Memory B cell (primary cell): Measurements from ENCODE around the gene VAV2.

ENCODE experiments used
- ATAC-seq: fragments of 150-1000 bp; cut with Tn5 transposase; 2 replicates; pipeline ENCODE4 v1.10.0; 2021; ENCODE audit warnings: low read depth, mild to moderate bottlenecking, moderate library complexity
- DNase-seq, 2 donors: peaks; one replicate each; pipeline ENCODE4 v3.0.0; 2022; ENCODE audit warnings: low spot score in 2 of 2
- H3K27ac Mint-ChIP-seq: one replicate; pipeline ENCODE4 v1.8.0; 2022; ENCODE audit warnings: mild to moderate bottlenecking, moderate library complexity, mixed read lengths
- H3K27me3 Mint-ChIP-seq: one replicate; pipeline ENCODE4 v1.8.0; 2022; ENCODE audit warnings: mixed read lengths
- H3K36me3 Mint-ChIP-seq: one replicate; pipeline ENCODE4 v1.8.0; 2022; ENCODE audit warnings: mild to moderate bottlenecking, mixed read lengths
- H3K4me1 Mint-ChIP-seq: one replicate; pipeline ENCODE4 v1.8.0; 2022; ENCODE audit warnings: mixed read lengths
- H3K4me3 Mint-ChIP-seq: one replicate; pipeline ENCODE4 v1.8.0; 2022; ENCODE audit warnings: mild to moderate bottlenecking, moderate library complexity, mixed read lengths
- H3K9me3 Mint-ChIP-seq: one replicate; pipeline ENCODE4 v1.8.0; 2022; ENCODE audit warnings: mixed read lengths

Gene VAV2

GRCh38 chr9:133739408-133740280 lies 252.5 kb downstream of the VAV2 start:
- Mint-ChIP-seq H3K27ac (no peak overlapping the region), H3K4me1 (peaks cover 17% of the 10 kb centered on the region), H3K27me3 (peaks cover 3% of the 10 kb centered on the region), H3K9me3 (no peaks in the 10 kb centered on the region), H3K36me3 (no peaks in the 10 kb centered on the region), H3K4me3 (no peak overlapping the region)
- DNase-seq: no peak
- no peak for ATAC-seq

- no peaks in the 10 kb centered on the region for H3K9me3 Mint-ChIP-seq
- peaks cover 21% of the 10 kb centered on the region for H3K4me1 Mint-ChIP-seq
- no peak overlapping the region for H3K27ac Mint-ChIP-seq
- H3K4me3 Mint-ChIP-seq: peak overlapping the region; percentile 62
- H3K27me3 Mint-ChIP-seq: peaks cover 3% of the 10 kb centered on the region
- no peak for DNase-seq
- no peak for ATAC-seq
- no peaks in the 10 kb centered on the region for H3K36me3 Mint-ChIP-seq
Observed at GRCh38 chr9:133738640-133739225, 253.4 kb downstream of the VAV2 start.

- peaks cover 21% of the 10 kb centered on the region for H3K4me1 Mint-ChIP-seq
- H3K27ac Mint-ChIP-seq: peak within 1 kb of the TSS; percentile 65
- ATAC-seq (peak; percentile 36), DNase-seq (peak in 1 of 2 donors; percentile 52)
- H3K4me3 Mint-ChIP-seq: peak within 1 kb of the TSS; percentile 62
- peaks cover 3% of the 10 kb centered on the region for H3K27me3 Mint-ChIP-seq
- no peaks in the 10 kb centered on the region for H3K9me3 Mint-ChIP-seq
- H3K36me3 Mint-ChIP-seq: no peaks in the 10 kb centered on the region
Observed at GRCh38 chr9:133737774-133738639, 254.1 kb downstream of the VAV2 start, which contains the start of gene SARDH. Gene SARDH, minus strand, starts transcription at chr9:133738352. Its CDS starts 4,179 bp downstream, at chr9:133734173.

GRCh38 chr9:133737071-133737773 lies 254.9 kb downstream of the VAV2 start:
- Mint-ChIP-seq H3K36me3 (no peaks in the 10 kb centered on the region), H3K4me1 (peaks cover 21% of the 10 kb centered on the region), H3K27me3 (peaks cover 6% of the 10 kb centered on the region), H3K4me3 (no peak overlapping the region), H3K9me3 (no peaks in the 10 kb centered on the region), H3K27ac (peak overlapping the region; percentile 65)
- ATAC-seq (no peak), DNase-seq (no peak)

GRCh38 chr9:133735931-133736330 lies 256.2 kb downstream of the VAV2 start:
- peak; percentile 71 for ATAC-seq
- H3K27ac Mint-ChIP-seq: no peak overlapping the region

GRCh38 chr9:133735415-133735775 lies 256.7 kb downstream of the VAV2 start:
- peak overlapping the region; percentile 77 for H3K4me3 Mint-ChIP-seq
- H3K27me3 Mint-ChIP-seq: peaks cover 11% of the 10 kb centered on the region
- no peaks in the 10 kb centered on the region for H3K9me3 Mint-ChIP-seq
- peak overlapping the region; percentile 93 for H3K27ac Mint-ChIP-seq
- ATAC-seq (peak; percentile 62), DNase-seq (no peak)
- peaks cover 21% of the 10 kb centered on the region for H3K4me1 Mint-ChIP-seq
- H3K36me3 Mint-ChIP-seq: no peaks in the 10 kb centered on the region

More at GRCh38 chr9:133735931-133736330, 256.2 kb downstream of the VAV2 start:
- peaks cover 9% of the 10 kb centered on the region for H3K27me3 Mint-ChIP-seq
- peak overlapping the region; percentile 45 for H3K4me3 Mint-ChIP-seq
- H3K36me3 Mint-ChIP-seq: no peaks in the 10 kb centered on the region
- H3K4me1 Mint-ChIP-seq: peaks cover 21% of the 10 kb centered on the region
- DNase-seq: no peak
- H3K9me3 Mint-ChIP-seq: no peaks in the 10 kb centered on the region

- DNase-seq (no peak), ATAC-seq (peak; percentile 49)
- peaks cover 21% of the 10 kb centered on the region for H3K4me1 Mint-ChIP-seq
- peak overlapping the region; percentile 93 for H3K27ac Mint-ChIP-seq
- H3K4me3 Mint-ChIP-seq: peak overlapping the region; percentile 77
- H3K9me3 Mint-ChIP-seq: no peaks in the 10 kb centered on the region
- peaks cover 11% of the 10 kb centered on the region for H3K27me3 Mint-ChIP-seq
- no peaks in the 10 kb centered on the region for H3K36me3 Mint-ChIP-seq
Observed at GRCh38 chr9:133734590-133735414, 257.3 kb downstream of the VAV2 start.

- no peaks in the 10 kb centered on the region for H3K36me3 Mint-ChIP-seq
- peaks cover 21% of the 10 kb centered on the region for H3K4me1 Mint-ChIP-seq
- ATAC-seq (no peak), DNase-seq (no peak)
- peak overlapping the region; percentile 65 for H3K4me3 Mint-ChIP-seq
- no peaks in the 10 kb centered on the region for H3K9me3 Mint-ChIP-seq
- peaks cover 12% of the 10 kb centered on the region for H3K27me3 Mint-ChIP-seq
- H3K27ac Mint-ChIP-seq: no peak overlapping the region
Observed at GRCh38 chr9:133733796-133734533, 258.2 kb downstream of the VAV2 start.

GRCh38 chr9:133733421-133733795 lies 258.7 kb downstream of the VAV2 start:
- DNase-seq (no peak), ATAC-seq (no peak)
- Mint-ChIP-seq H3K36me3 (no peaks in the 10 kb centered on the region), H3K4me3 (no peak overlapping the region), H3K27ac (no peak overlapping the region), H3K9me3 (no peaks in the 10 kb centered on the region), H3K27me3 (peaks cover 17% of the 10 kb centered on the region), H3K4me1 (peaks cover 25% of the 10 kb centered on the region)

GRCh38 chr9:133732639-133733408 lies 259.3 kb downstream of the VAV2 start:
- H3K36me3 Mint-ChIP-seq: no peaks in the 10 kb centered on the region
- DNase-seq (no peak), ATAC-seq (no peak)
- H3K4me3 Mint-ChIP-seq: no peak overlapping the region
- peaks cover 24% of the 10 kb centered on the region for H3K4me1 Mint-ChIP-seq
- no peak overlapping the region for H3K27ac Mint-ChIP-seq
- peaks cover 19% of the 10 kb centered on the region for H3K27me3 Mint-ChIP-seq
- no peaks in the 10 kb centered on the region for H3K9me3 Mint-ChIP-seq

GRCh38 chr9:133731876-133732638 lies 260.1 kb downstream of the VAV2 start:
- no peak for DNase-seq
- H3K36me3 Mint-ChIP-seq: no peaks in the 10 kb centered on the region
- H3K9me3 Mint-ChIP-seq: no peaks in the 10 kb centered on the region
- peaks cover 22% of the 10 kb centered on the region for H3K4me1 Mint-ChIP-seq
- no peak overlapping the region for H3K27ac Mint-ChIP-seq
- no peak overlapping the region for H3K4me3 Mint-ChIP-seq
- H3K27me3 Mint-ChIP-seq: peaks cover 20% of the 10 kb centered on the region
- ATAC-seq: no peak
